ENCODE data around the gene CACNA1F.

Gene CACNA1F

DNA sequence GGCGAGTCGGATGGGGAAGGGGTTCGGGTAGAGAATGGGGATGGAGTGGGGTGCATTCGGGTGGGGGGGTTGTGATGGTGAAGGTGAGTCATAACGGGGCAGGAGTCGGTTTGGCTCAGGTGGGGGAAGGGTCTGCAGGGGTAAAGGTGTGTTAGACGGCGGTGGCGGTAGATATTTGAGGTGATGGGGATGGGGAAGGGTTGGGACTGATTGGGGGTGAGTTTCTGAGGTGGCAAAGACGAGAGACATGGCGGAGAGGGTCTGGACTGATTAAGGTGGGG, 33.9 kb downstream of the CACNA1F start:
- TF ChIP-seq, protein P1, sequence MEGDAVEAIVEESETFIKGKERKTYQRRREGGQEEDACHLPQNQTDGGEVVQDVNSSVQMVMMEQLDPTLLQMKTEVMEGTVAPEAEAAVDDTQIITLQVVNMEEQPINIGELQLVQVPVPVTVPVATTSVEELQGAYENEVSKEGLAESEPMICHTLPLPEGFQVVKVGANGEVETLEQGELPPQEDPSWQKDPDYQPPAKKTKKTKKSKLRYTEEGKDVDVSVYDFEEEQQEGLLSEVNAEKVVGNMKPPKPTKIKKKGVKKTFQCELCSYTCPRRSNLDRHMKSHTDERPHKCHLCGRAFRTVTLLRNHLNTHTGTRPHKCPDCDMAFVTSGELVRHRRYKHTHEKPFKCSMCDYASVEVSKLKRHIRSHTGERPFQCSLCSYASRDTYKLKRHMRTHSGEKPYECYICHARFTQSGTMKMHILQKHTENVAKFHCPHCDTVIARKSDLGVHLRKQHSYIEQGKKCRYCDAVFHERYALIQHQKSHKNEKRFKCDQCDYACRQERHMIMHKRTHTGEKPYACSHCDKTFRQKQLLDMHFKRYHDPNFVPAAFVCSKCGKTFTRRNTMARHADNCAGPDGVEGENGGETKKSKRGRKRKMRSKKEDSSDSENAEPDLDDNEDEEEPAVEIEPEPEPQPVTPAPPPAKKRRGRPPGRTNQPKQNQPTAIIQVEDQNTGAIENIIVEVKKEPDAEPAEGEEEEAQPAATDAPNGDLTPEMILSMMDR (IDR thresholded peaks at IDR 0.05; ENCODE audit: control extremely low read depth, extremely low read depth, low read depth, missing control alignments): no peak
- CTCF ChIA-PET: no interaction called here
- DNase-seq (ENCODE audit: extremely low spot score): no peak
- POLR2A ChIA-PET: no interaction called here

DNA sequence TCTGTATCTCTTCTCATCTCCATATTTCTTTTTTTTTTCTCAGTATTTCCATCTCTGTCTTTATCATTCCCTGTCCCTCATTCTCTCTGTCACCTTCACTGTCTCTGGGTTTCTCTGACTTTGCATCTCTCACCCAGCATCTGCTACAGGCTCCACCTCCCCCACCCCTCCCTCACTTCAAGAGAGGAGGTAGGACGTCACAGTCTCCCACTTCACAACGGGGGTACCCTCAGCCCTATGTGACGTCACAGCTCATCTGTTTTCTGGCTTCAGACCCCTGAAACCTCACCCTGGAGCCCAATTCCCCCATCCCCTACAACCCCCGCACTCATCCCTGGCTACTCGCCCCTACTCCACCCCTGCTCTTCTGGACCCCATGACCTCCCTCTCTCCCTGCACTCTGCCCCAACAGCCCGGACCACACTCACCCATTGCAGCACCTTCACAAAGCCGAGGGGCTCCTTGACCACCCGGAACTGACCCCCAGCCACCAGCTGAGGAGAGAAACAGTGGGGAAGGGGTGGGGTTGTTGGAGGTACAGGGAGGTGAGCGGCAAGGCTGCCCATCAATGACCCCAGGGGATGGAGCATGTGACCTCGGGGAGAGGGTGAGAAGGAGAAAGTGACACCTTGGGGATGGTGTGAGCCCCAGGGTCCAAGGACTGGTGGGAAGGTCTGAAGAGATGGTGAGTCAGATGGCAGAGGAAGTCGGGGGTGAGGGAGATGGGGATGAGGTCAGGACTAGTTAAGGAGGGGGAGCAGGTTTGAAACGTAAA, 34.4 kb downstream of the CACNA1F start:
- ChIA-PET CTCF (no interaction called here), POLR2A (no interaction called here)
- no peak for DNase-seq (ENCODE audit: extremely low spot score)
- TF ChIP-seq, protein P1 (IDR thresholded peaks at IDR 0.05; ENCODE audit: control extremely low read depth, extremely low read depth, low read depth, missing control alignments): no peak

DNA sequence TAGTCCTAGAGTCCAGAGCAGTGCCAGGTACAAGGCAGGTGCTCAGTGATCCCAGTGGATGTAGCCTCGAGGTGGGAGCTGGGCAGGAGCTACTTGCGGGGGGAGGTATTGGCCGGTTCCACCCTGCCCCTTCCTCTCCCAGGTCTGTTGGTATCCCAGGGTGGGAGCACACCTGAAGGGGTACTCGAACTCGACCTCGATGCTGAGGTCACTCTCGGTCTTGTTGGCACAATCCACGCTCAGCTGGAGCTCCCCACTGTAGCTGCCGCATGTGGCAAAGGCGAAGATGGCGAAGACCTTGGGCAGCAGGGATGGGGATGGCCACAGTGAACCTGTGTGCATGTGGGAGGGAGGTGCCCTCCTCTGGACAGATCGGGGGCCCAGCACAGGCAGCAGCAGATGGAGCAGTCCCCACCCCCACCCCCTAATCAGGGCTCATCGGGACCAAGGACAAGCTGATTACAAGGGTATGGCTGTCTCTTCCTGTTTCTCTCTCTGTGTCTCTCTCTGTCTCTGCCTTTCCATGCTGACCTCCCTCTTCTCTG, 35.5 kb downstream of the CACNA1F start:
- POLR2A ChIA-PET: no interaction called here
- TF ChIP-seq, protein P1 (IDR thresholded peaks at IDR 0.05; ENCODE audit: control extremely low read depth, extremely low read depth, low read depth, missing control alignments): no peak
- CTCF ChIA-PET: no interaction called here
- DNase-seq (ENCODE audit: extremely low spot score): no peak

DNA sequence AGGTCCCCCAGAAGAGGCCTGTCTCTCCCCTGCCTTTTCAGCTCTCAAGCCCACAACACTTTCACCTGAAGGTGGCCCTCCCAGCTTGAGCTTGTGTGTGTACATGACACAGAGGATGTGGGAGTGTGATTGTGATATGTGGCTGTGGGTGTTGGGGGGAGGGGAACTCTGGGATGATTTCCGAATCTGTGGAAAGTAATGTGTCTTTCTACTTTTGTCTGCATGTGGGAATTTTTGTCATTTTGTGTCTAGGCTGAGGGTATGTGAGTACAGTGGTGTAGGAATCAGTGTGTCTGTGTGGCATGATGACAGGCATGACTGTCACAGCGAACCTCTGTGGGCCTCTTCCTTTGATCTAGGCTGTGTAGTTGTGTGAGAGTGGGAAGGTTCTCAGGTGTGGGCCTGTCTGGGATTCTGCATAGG, 39.6 kb downstream of the CACNA1F start:
- POLR2A ChIA-PET: no interaction called here
- CTCF ChIA-PET: interaction anchor here (0.8 to 2.2 kb wide), 12 partner anchors 9 to 646 kb away, joined by 3 to 11 read pairs (median 5); no protein-coding TSS in a partner anchor
- TF ChIP-seq, protein P1 (IDR thresholded peaks at IDR 0.05; ENCODE audit: control extremely low read depth, extremely low read depth, low read depth, missing control alignments): no peak
- DNase-seq (ENCODE audit: extremely low spot score): no peak

DNA sequence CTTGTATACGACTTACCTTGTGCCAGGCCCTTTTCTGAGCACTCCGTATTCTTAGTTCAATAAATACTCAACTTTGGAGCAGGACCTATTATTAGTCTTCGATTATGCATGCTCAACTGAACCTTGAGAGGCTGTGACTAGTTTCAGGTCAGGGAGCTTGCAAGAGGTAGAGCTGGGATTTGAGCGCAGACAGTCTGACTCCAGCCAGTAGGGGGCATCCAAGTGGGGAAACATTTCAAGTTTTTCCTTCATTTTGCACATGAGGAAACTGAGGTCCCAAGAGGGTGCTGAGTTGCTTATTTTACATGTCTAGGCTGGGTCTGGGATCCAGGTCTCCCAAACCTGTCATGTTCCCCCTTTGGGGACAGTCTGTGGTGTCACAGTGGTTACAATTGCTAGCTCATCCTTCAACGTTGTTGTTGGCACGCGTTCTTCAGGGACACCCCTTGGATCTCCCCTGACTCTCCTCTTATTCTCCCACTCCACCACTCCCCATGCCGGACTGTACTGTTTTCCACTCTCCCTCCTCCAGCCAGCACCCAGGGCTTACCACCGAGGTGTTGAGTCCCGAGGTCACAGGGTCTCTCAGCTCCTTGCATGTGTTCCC, 40.3 kb downstream of the CACNA1F start:
- POLR2A ChIA-PET: no interaction called here
- TF ChIP-seq, protein P1 (IDR thresholded peaks at IDR 0.05; ENCODE audit: control extremely low read depth, extremely low read depth, low read depth, missing control alignments): peak; percentile 51
- CTCF ChIA-PET: interaction anchor here (0.7 to 2.2 kb wide), 23 partner anchors 9 to 646 kb away, joined by 3 to 11 read pairs (median 4); no protein-coding TSS in a partner anchor
- no peak for DNase-seq (ENCODE audit: extremely low spot score)

DNA sequence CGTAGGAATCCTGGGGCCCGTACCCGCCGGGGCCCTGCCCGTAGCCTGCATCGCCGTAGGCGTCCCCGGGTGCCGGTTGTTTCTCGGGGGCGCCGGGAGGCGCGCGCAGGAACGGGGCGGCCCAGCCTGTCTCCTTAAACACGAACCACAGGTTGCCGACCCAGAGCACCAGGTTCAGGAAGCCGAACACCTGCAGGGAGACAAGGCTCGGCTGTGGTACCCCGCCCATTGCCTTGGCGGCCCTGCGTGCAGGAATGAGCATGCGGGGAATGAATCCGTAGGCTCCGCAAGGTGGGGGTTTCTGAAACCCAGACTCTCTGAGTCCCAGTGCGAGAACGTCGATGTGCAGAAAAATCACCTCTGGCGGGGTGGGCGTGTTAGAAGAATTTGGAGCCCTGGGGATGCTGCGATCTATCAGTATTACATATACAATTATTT, 41.5 kb downstream of the CACNA1F start:
- TF ChIP-seq, protein P1 (IDR thresholded peaks at IDR 0.05; ENCODE audit: control extremely low read depth, extremely low read depth, low read depth, missing control alignments): no peak
- no peak for DNase-seq (ENCODE audit: extremely low spot score)
- POLR2A ChIA-PET: interaction anchor here (1.0 to 1.3 kb wide), 2 partner anchors 26 to 77 kb away, joined by 3 to 4 read pairs; no protein-coding TSS in a partner anchor
- CTCF ChIA-PET: interaction anchor here (1.0 to 2.2 kb wide), 9 partner anchors 11 to 77 kb away, joined by 3 to 11 read pairs (median 4); no protein-coding TSS in a partner anchor
